Measurements from ENCODE around the gene ADGRG3. TPM values are rescaled to one million over a fixed set of nuclear protein-coding genes. Genes with fewer than 3 reads are reported as not detected.
A peak's percentile ranks its signal among the peaks of the same experiment; 100 is the strongest.

The ADGRG3 gene
- total and polyA plus RNA-seq, 2 of the 13 experiments (the other 11 are each of a cell fraction or from before 2014, with no cell fraction given), result 2.7 to 11.8 TPM

- TF ChIP-seq ZNF318 (CRISPR knock-in tag; IDR thresholded peaks at IDR 0.05) (no peak), ZNF83 (CRISPR knock-in tag; IDR thresholded peaks at IDR 0.05; ENCODE audit: borderline replicate concordance) (no peak), SP5 (CRISPR knock-in tag; IDR thresholded peaks at IDR 0.05; ENCODE audit: borderline replicate concordance, low read depth) (peak; percentile 11; the same call in 1 of the 2 replicates), MAF1 (CRISPR knock-in tag; IDR thresholded peaks at IDR 0.05; ENCODE audit: borderline replicate concordance) (no peak), KAT2B (IDR thresholded peaks at IDR 0.05; ENCODE audit: borderline replicate concordance, low read depth, low read length) (no peak), NPAS2 (CRISPR knock-in tag; IDR thresholded peaks at IDR 0.05; ENCODE audit: borderline replicate concordance) (no peak), ZNF3 (CRISPR knock-in tag; IDR thresholded peaks at IDR 0.05) (no peak), DNMT1 (CRISPR knock-in tag; IDR thresholded peaks at IDR 0.05) (no peak), RXRA (CRISPR knock-in tag; IDR thresholded peaks at IDR 0.05) (no peak), CEBPG (CRISPR knock-in tag; IDR thresholded peaks at IDR 0.05) (no peak), ZNF431 (CRISPR knock-in tag; IDR thresholded peaks at IDR 0.05; ENCODE audit: borderline replicate concordance, low read depth) (0 out of 2 replicates have a peak, but pooled peaks have one; percentile 45), ADNP (CRISPR knock-in tag; IDR thresholded peaks at IDR 0.05) (peak; percentile 38; the same call in 1 of the 2 replicates), FOXJ3 (CRISPR knock-in tag; IDR thresholded peaks at IDR 0.05; ENCODE audit: borderline replicate concordance) (no peak), ZNF776 (CRISPR knock-in tag; IDR thresholded peaks at IDR 0.05) (no peak), PATZ1 (CRISPR knock-in tag; IDR thresholded peaks at IDR 0.05) (no peak), CHCHD3 (CRISPR knock-in tag; IDR thresholded peaks at IDR 0.05) (no peak), NBN (conservative IDR thresholded peaks at IDR 0.05) (no peak), ZNF180 (CRISPR knock-in tag; IDR thresholded peaks at IDR 0.05; ENCODE audit: borderline replicate concordance, low read depth) (no peak), FOSL1 (CRISPR knock-in tag; IDR thresholded peaks at IDR 0.05; ENCODE audit: borderline replicate concordance) (no peak)
- TF ChIP-seq, protein P1, sequence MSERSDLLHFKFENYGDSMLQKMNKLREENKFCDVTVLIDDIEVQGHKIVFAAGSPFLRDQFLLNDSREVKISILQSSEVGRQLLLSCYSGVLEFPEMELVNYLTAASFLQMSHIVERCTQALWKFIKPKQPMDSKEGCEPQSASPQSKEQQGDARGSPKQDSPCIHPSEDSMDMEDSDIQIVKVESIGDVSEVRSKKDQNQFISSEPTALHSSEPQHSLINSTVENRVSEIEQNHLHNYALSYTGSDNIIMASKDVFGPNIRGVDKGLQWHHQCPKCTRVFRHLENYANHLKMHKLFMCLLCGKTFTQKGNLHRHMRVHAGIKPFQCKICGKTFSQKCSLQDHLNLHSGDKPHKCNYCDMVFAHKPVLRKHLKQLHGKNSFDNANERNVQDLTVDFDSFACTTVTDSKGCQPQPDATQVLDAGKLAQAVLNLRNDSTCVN (CRISPR knock-in tag; IDR thresholded peaks at IDR 0.05; ENCODE audit: borderline replicate concordance), result no peak
Observed at GRCh38 chr16:57700781-57701551, 32.9 kb downstream of the ADGRG3 start (continued).

Measured in HepG2 (cell line).